Progenitor cell of endocrine pancreas (in vitro differentiated cells): Measurements from ENCODE around the gene CTDNEP1. TPM values are rescaled to one million over a fixed set of nuclear protein-coding genes. Genes with fewer than 3 reads are reported as not detected.

Source experiments
- DNase-seq: peaks from one replicate; pipeline ENCODE4 v3.0.0; 2021; ENCODE audit warnings: low spot score; ENCODE audit not compliant: unreplicated experiment
- H3K27ac Mint-ChIP-seq: 2 replicates; pipeline ENCODE4 v1.8.0; 2021; ENCODE audit warnings: mild to moderate bottlenecking, moderate library complexity, mixed read lengths
- H3K27me3 Mint-ChIP-seq: 2 replicates; pipeline ENCODE4 v1.8.0; 2021; ENCODE audit warnings: mixed read lengths
- H3K36me3 Mint-ChIP-seq: 2 replicates; pipeline ENCODE4 v1.8.0; 2022; ENCODE audit warnings: mixed read lengths; ENCODE audit not compliant: insufficient read depth
- H3K4me1 Mint-ChIP-seq: 2 replicates; pipeline ENCODE4 v1.8.0; 2021; ENCODE audit warnings: low read depth, mixed read lengths
- H3K4me3 Mint-ChIP-seq: 2 replicates; pipeline ENCODE4 v1.8.0; 2021; ENCODE audit warnings: low read depth, mild to moderate bottlenecking, moderate library complexity, mixed read lengths
- H3K9me3 Mint-ChIP-seq: 2 replicates; pipeline ENCODE4 v1.8.0; 2021; ENCODE audit warnings: low read depth, mixed read lengths
- microRNA-seq: library from miRNA; unstranded; fragments of <30 nt; microRNA quantifications from one replicate; pipeline ENCODE4 v1.1.0, GENCODE V29; 2020; ENCODE audit warnings: borderline number of aligned reads; ENCODE audit not compliant: unreplicated experiment
- total RNA-seq: library from RNA; stranded (reverse); gene quantifications from 2 replicates; pipeline ENCODE4 v1.2.1, GENCODE V29; 2021
- TF ChIP-seq, protein P1 (sequence below): fragments of 200-600 bp; sonication (generic); IDR thresholded peaks from one replicate; pipeline ENCODE4 v1.5.0; 2021; ENCODE audit warnings: antibody characterized with exemption, mild to moderate bottlenecking; ENCODE audit not compliant: unreplicated experiment

CTDNEP1 gene
- total RNA-seq, 1 donor from 2014 or later, result 137 TPM

DNA sequence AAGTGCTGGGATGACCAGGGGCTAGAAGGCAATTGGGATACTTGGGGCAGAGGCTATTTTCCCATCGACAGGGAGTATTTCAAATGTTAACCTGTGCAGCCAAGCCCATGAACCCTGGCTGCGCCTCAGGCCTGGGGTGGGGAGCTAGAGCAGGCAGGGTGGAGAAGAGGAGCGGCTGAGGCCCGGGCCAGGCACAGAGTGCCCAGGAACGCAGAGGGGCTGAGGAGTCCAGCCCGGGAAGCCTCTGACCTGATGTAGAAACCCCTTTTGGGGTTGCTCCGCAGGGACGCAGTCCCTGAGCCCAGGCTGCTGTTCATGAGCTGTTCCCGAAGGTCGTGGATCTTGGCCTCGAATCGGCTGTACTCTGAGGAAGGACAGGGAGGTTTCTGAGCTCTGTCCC, 55.6 kb downstream of the CTDNEP1 start:
- Mint-ChIP-seq H3K36me3 (peaks cover 11% of the 10 kb centered on the region), H3K27ac (no peak overlapping the region), H3K27me3 (no peaks in the 10 kb centered on the region), H3K4me1 (no peaks in the 10 kb centered on the region), H3K9me3 (no peaks in the 10 kb centered on the region), H3K4me3 (no peak overlapping the region)
- DNase-seq, result no peak
- TF ChIP-seq, protein P1, sequence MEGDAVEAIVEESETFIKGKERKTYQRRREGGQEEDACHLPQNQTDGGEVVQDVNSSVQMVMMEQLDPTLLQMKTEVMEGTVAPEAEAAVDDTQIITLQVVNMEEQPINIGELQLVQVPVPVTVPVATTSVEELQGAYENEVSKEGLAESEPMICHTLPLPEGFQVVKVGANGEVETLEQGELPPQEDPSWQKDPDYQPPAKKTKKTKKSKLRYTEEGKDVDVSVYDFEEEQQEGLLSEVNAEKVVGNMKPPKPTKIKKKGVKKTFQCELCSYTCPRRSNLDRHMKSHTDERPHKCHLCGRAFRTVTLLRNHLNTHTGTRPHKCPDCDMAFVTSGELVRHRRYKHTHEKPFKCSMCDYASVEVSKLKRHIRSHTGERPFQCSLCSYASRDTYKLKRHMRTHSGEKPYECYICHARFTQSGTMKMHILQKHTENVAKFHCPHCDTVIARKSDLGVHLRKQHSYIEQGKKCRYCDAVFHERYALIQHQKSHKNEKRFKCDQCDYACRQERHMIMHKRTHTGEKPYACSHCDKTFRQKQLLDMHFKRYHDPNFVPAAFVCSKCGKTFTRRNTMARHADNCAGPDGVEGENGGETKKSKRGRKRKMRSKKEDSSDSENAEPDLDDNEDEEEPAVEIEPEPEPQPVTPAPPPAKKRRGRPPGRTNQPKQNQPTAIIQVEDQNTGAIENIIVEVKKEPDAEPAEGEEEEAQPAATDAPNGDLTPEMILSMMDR, result no peak

Small RNAs within 50 kb of the gene (microRNA-seq; reads per million reads assigned to microRNA genes)
- gene MIR324, result 3,646 reads per million, percentile 87 among the genes with 10 or more reads in this experiment

Other genes starting within 250 kb of the CTDNEP1 start
- 168 and 178 TPM in 2 replicates for gene RNASEK, start 239.1 kb downstream of the CTDNEP1 start, total RNA-seq
- gene BCL6B, start 228.7 kb downstream of the CTDNEP1 start, total RNA-seq, result 0.09 TPM in 1 of 2 replicates, not detected in the other
- gene SLC16A13, start 215.7 kb downstream of the CTDNEP1 start, total RNA-seq, result 19.6 and 20.3 TPM in 2 replicates
- 0.84 and 1.4 TPM in 2 replicates for gene SLC16A11, start 207.6 kb downstream of the CTDNEP1 start, total RNA-seq
- not detected in 2 replicates for gene CLEC10A, start 171.5 kb downstream of the CTDNEP1 start, total RNA-seq
- gene ASGR2, start 136.9 kb downstream of the CTDNEP1 start, total RNA-seq, result 2.7 and 3.0 TPM in 2 replicates
- 10.6 and 11.1 TPM in 2 replicates for gene ASGR1, start 72.4 kb downstream of the CTDNEP1 start, total RNA-seq
- 46.3 and 48.6 TPM in 2 replicates for gene DLG4, start 31.9 kb downstream of the CTDNEP1 start, total RNA-seq
- gene ACADVL, start 31.8 kb downstream of the CTDNEP1 start, total RNA-seq, result 653 and 693 TPM in 2 replicates
- 104 TPM in 2 replicates for gene DVL2, start 17.2 kb downstream of the CTDNEP1 start, total RNA-seq
- gene PHF23, start 12.3 kb downstream of the CTDNEP1 start, total RNA-seq, result 66.9 and 73.7 TPM in 2 replicates
- gene GABARAP, start 9.3 kb downstream of the CTDNEP1 start, total RNA-seq, result 447 and 466 TPM in 2 replicates
- gene ELP5, start 481 bp upstream of the CTDNEP1 start, total RNA-seq, result 42.3 and 45.0 TPM in 2 replicates
- gene CLDN7, start 10.7 kb upstream of the CTDNEP1 start, total RNA-seq, result 137 and 147 TPM in 2 replicates
- gene SLC2A4, start 30.0 kb upstream of the CTDNEP1 start, total RNA-seq, result 1.5 and 2.0 TPM in 2 replicates
- 2.7 and 4.3 TPM in 2 replicates for gene YBX2, start 42.9 kb upstream of the CTDNEP1 start, total RNA-seq
- 323 and 338 TPM in 2 replicates for gene EIF5A, start 55.9 kb upstream of the CTDNEP1 start, total RNA-seq
- gene GPS2, start 63.6 kb upstream of the CTDNEP1 start, total RNA-seq, result 77.1 and 81.1 TPM in 2 replicates
- gene NEURL4, start 77.6 kb upstream of the CTDNEP1 start, total RNA-seq, result 75.2 TPM in 2 replicates
- 1.0 TPM in 1 of 2 replicates, not detected in the other for gene ACAP1, start 84.8 kb upstream of the CTDNEP1 start, total RNA-seq
- 11.3 and 12.4 TPM in 2 replicates for gene KCTD11, start 100.4 kb upstream of the CTDNEP1 start, total RNA-seq
- gene TMEM95, start 103.4 kb upstream of the CTDNEP1 start, total RNA-seq, result not detected in 2 replicates
- gene TNK1, start 129.4 kb upstream of the CTDNEP1 start, total RNA-seq, result 9.1 and 13.4 TPM in 2 replicates
- 35.5 and 37.9 TPM in 2 replicates for gene PLSCR3, start 142.8 kb upstream of the CTDNEP1 start, total RNA-seq
- gene TMEM256, start 152.4 kb upstream of the CTDNEP1 start, total RNA-seq, result 89.2 and 102 TPM in 2 replicates
- 30.3 and 34.4 TPM in 2 replicates for gene NLGN2, start 156.1 kb upstream of the CTDNEP1 start, total RNA-seq
- not detected in 2 replicates for gene SPEM1, start 168.6 kb upstream of the CTDNEP1 start, total RNA-seq
- not detected in 2 replicates for gene SPEM2, start 173.9 kb upstream of the CTDNEP1 start, total RNA-seq
- gene SPEM3, start 177.1 kb upstream of the CTDNEP1 start, total RNA-seq, result not detected in 2 replicates
- 8.1 and 10.0 TPM in 2 replicates for gene TMEM102, start 183.7 kb upstream of the CTDNEP1 start, total RNA-seq
- gene FGF11, start 187.8 kb upstream of the CTDNEP1 start, total RNA-seq, result 4.5 and 5.1 TPM in 2 replicates
- 17.2 and 19.1 TPM in 2 replicates for gene CHRNB1, start 193.3 kb upstream of the CTDNEP1 start, total RNA-seq
- 26.8 and 28.4 TPM in 2 replicates for gene ZBTB4, start 227.9 kb upstream of the CTDNEP1 start, total RNA-seq
- gene SLC35G6, start 229.7 kb upstream of the CTDNEP1 start, total RNA-seq, result not detected in 2 replicates
- gene POLR2A, start 232.6 kb upstream of the CTDNEP1 start, total RNA-seq, result 195 and 210 TPM in 2 replicates